Suprapubic skin (tissue), 4 donors: Measurements from ENCODE around the gene PTPN21. TPM values are rescaled to one million over a fixed set of nuclear protein-coding genes. Genes with fewer than 3 reads are reported as not detected.

Source experiments
- DNase-seq, 2 donors: peaks; one replicate each; pipeline ENCODE4 v3.0.0-alpha.2; 2019; ENCODE audit warnings: low spot score in 2 of 2
- H3K27ac ChIP-seq: fragments of 200-600 bp; sonication (generic); one replicate; pipeline ENCODE4 v1.5.1; 2019
- H3K27me3 ChIP-seq: fragments of 200-600 bp; sonication (generic); one replicate; pipeline ENCODE4 v1.5.1; 2019
- H3K36me3 ChIP-seq: fragments of 200-600 bp; sonication (generic); one replicate; pipeline ENCODE4 v1.5.1; 2019
- H3K4me1 ChIP-seq: fragments of 200-600 bp; sonication (generic); one replicate; pipeline ENCODE4 v1.5.1; 2019
- H3K4me3 ChIP-seq: fragments of 200-600 bp; sonication (generic); one replicate; pipeline ENCODE4 v1.5.1; 2019; ENCODE audit warnings: mild to moderate bottlenecking
- H3K9me3 ChIP-seq: fragments of 200-600 bp; sonication (generic); one replicate; pipeline ENCODE4 v1.5.1; 2019
- EP300 ChIP-seq: sonication (generic); formaldehyde crosslinking; IDR thresholded peaks from one replicate; pipeline ENCODE4 v1.6.1; 2017; ENCODE audit warnings: antibody characterized with exemption
- POLR2A ChIP-seq, 2 donors: fragments of 450-650 bp; IDR thresholded peaks; one replicate each; pipeline ENCODE4 v1.6.1; 2017; ENCODE audit warnings: antibody characterized with exemption in 2 of 2, mild to moderate bottlenecking in 2 of 2, moderate library complexity in 2 of 2
- POLR2AphosphoS5 ChIP-seq, 3 donors: sonication (generic); formaldehyde crosslinking; IDR thresholded peaks; one replicate each; pipeline ENCODE4 v1.6.1; 2017; ENCODE audit warnings: antibody characterized with exemption in 3 of 3
- WGBS: methylation state at CpG from one replicate; pipeline ENCODE4 v1.1.5; 2018; 5-methylcytosine and 5-hydroxymethylcytosine counted together
- total RNA-seq, 4 donors: library from RNA; depleted of rRNA; stranded (reverse); fragments of >200 nt; gene quantifications; one replicate each; pipeline ENCODE4 v1.1.0, GENCODE V29; 2016
- TF ChIP-seq, protein P1 (sequence below), 2 donors: fragments of 200-600 bp in 1 of 2; fragments of 450-650 bp in 1 of 2; sonication (generic) in 1 of 2; IDR thresholded peaks; one replicate each; pipeline ENCODE4 v1.5.1; 2016 to 2019; ENCODE audit warnings: antibody characterized with exemption in 2 of 2, mild to moderate bottlenecking in 1 of 2, moderate library complexity in 1 of 2

Gene PTPN21
- total RNA-seq, 4 donors from 2014 or later = 33.2 to 71.1 (median 39.9) TPM

DNA sequence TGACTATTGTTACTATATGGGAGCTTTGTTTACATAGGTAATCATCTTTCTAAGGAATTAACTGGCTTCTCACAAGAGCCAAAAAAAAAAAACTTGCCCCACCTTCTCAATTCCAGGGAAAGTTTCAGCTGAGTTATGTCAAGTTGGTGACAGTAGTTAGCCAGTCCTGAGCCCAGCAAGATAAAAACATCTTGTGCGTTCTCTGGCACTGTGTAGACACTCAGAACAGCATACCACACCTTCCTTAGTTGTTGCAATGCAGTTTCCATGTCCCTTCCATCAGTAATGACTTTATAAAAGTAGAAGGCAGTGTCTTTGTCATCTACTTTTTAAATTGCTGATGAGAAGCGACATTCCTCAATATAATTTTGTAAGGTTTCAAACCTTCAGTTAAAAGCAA is 50.2 kb downstream of the PTPN21 start:
- H3K27ac ChIP-seq = no peak overlapping the region
- WGBS = 86% methylated on average over 2 of the region's 2 CpGs
- peaks cover 39% of the 10 kb centered on the region for H3K36me3 ChIP-seq
- H3K27me3 ChIP-seq = no peaks in the 10 kb centered on the region
- H3K9me3 ChIP-seq = no peaks in the 10 kb centered on the region
- TF ChIP-seq POLR2AphosphoS5 (IDR thresholded peaks at IDR 0.05) (no peak), POLR2A (IDR thresholded peaks at IDR 0.05) (no peak), EP300 (no peak)
- TF ChIP-seq, protein P1, sequence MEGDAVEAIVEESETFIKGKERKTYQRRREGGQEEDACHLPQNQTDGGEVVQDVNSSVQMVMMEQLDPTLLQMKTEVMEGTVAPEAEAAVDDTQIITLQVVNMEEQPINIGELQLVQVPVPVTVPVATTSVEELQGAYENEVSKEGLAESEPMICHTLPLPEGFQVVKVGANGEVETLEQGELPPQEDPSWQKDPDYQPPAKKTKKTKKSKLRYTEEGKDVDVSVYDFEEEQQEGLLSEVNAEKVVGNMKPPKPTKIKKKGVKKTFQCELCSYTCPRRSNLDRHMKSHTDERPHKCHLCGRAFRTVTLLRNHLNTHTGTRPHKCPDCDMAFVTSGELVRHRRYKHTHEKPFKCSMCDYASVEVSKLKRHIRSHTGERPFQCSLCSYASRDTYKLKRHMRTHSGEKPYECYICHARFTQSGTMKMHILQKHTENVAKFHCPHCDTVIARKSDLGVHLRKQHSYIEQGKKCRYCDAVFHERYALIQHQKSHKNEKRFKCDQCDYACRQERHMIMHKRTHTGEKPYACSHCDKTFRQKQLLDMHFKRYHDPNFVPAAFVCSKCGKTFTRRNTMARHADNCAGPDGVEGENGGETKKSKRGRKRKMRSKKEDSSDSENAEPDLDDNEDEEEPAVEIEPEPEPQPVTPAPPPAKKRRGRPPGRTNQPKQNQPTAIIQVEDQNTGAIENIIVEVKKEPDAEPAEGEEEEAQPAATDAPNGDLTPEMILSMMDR (IDR thresholded peaks at IDR 0.05) = no peak
- H3K4me3 ChIP-seq = no peak overlapping the region
- no peak for DNase-seq
- no peaks in the 10 kb centered on the region for H3K4me1 ChIP-seq

DNA sequence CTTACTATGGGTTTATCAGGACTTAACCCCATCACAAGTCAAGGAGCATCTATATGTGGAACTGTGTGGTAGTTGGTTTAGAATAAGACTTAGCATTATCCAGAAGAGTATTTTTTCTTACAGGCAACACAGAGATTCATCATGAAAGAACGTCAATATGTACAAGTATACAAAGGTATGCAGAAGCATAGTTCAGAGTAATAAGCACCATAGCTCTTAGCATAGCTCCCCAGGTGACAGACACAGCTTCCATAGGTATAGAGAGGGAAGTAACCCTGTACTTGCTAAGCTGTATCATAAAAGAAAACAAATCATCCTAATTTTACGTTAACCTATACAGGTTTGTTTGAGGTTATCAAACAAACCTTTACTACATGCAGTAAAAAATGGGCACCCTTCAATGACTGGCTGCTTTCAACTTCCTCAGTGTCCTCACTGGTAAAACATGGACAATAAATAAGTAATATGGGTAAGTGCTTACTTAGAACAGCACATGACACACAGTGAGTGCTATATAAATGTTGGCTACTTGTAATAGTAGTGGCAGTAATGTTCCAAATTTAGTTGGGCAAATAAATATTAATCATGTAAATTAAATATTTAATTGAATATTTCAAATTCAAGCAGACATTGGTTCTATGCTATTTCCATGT is 50.9 kb downstream of the PTPN21 start:
- Histone ChIP-seq H3K36me3 (peaks cover 45% of the 10 kb centered on the region), H3K4me1 (no peaks in the 10 kb centered on the region), H3K27ac (no peak overlapping the region), H3K4me3 (no peak overlapping the region), H3K27me3 (no peaks in the 10 kb centered on the region), H3K9me3 (no peaks in the 10 kb centered on the region)
- TF ChIP-seq, protein P1 (IDR thresholded peaks at IDR 0.05) = no peak
- TF ChIP-seq POLR2AphosphoS5 (IDR thresholded peaks at IDR 0.05) (no peak), EP300 (no peak), POLR2A (IDR thresholded peaks at IDR 0.05) (no peak)
- DNase-seq = no peak
- 92% methylated on average over 2 of the region's 2 CpGs for WGBS

DNA sequence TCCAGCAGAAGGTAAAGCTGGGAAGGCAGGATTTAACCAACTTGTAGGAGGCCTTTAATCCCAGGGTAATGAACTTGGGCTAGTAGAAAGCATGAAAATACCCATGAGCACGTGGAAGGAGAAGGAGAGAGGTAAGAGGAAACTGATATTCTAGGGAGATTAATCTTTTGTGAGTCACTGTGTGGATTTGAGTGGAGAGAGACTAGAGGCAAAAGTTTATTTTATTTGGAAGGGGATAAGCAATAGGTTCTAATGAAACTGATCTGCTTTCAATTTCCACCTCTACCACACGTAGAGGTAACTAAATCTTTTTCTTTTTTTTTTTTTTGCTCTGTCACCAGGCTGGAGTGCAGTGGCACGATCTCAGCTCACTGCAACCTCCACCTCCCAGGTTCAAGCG is 52.1 kb downstream of the PTPN21 start:
- Histone ChIP-seq H3K4me1 (no peaks in the 10 kb centered on the region), H3K27ac (no peak overlapping the region), H3K27me3 (no peaks in the 10 kb centered on the region), H3K9me3 (no peaks in the 10 kb centered on the region), H3K4me3 (no peak overlapping the region), H3K36me3 (peaks cover 48% of the 10 kb centered on the region)
- 86% methylated on average over 4 of the region's 4 CpGs for WGBS
- DNase-seq = no peak
- TF ChIP-seq POLR2AphosphoS5 (IDR thresholded peaks at IDR 0.05) = no peak
- TF ChIP-seq EP300 = no peak
- TF ChIP-seq, protein P1 (IDR thresholded peaks at IDR 0.05) = no peak
- no peak for TF ChIP-seq POLR2A (IDR thresholded peaks at IDR 0.05)

DNA sequence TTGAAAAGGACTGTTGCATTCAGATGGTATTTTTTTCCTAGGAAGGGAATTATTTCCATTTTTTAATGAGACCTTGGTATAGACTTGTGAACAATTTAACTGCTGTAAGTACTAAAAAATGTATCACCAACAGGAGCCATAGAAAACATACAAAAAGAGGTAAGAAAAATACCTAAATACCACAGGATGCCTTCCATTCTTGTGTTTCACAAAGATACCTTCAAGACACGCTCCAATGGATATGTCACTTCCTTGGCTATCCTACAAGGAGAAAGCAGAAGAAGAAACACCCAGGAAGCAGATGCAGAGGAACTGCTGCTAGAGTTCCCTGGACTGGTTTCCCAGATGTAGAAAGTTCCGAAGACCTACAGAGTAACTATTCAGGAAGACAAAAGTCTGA is 54.2 kb downstream of the PTPN21 start:
- no peak overlapping the region for H3K27ac ChIP-seq
- no peaks in the 10 kb centered on the region for H3K27me3 ChIP-seq
- H3K36me3 ChIP-seq = peaks cover 58% of the 10 kb centered on the region
- H3K4me1 ChIP-seq = no peaks in the 10 kb centered on the region
- WGBS = 91% methylated on average over 2 of the region's 2 CpGs
- H3K4me3 ChIP-seq = no peak overlapping the region
- H3K9me3 ChIP-seq = no peaks in the 10 kb centered on the region
- TF ChIP-seq EP300 = no peak
- TF ChIP-seq, protein P1 (IDR thresholded peaks at IDR 0.05) = no peak
- TF ChIP-seq POLR2A (IDR thresholded peaks at IDR 0.05) = no peak
- no peak for TF ChIP-seq POLR2AphosphoS5 (IDR thresholded peaks at IDR 0.05)
- no peak for DNase-seq

DNA sequence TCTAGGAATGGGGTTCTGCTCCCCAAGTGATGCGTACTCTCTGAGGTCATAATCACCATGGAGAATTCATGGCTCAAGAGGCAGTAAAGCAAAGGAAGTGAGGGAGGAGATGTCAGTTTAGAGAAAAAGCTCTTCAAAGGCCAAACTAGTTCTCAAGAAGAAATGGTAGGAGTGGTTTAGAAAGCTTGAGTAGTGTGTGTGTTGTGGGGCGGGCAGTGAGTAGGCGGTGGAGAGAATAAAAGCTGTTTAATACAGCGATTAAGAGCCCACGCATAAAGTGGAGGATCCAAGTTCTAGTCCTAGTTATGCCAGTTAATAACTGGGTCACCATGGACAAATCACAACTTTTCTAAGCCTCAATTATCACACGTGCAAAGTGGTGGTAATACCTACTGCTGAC is 55.6 kb downstream of the PTPN21 start:
- no peaks in the 10 kb centered on the region for H3K4me1 ChIP-seq
- peaks cover 67% of the 10 kb centered on the region for H3K36me3 ChIP-seq
- no peak for TF ChIP-seq POLR2AphosphoS5 (IDR thresholded peaks at IDR 0.05)
- TF ChIP-seq, protein P1 (IDR thresholded peaks at IDR 0.05) = no peak
- TF ChIP-seq POLR2A (IDR thresholded peaks at IDR 0.05) = no peak
- no peak for TF ChIP-seq EP300
- DNase-seq = no peak
- 81% methylated on average over 6 of the region's 6 CpGs for WGBS
- H3K4me3 ChIP-seq = no peak overlapping the region
- H3K27me3 ChIP-seq = no peaks in the 10 kb centered on the region
- no peak overlapping the region for H3K27ac ChIP-seq
- no peaks in the 10 kb centered on the region for H3K9me3 ChIP-seq
